GM15510 (cell line): ENCODE measurements around the gene MACROD2.

ENCODE experiments used
- POLR2A ChIP-seq: IDR thresholded peaks from 3 replicates; pipeline ENCODE4 v1.6.1; 2011; ENCODE audit warnings: borderline replicate concordance; ENCODE audit not compliant: insufficient read length; ENCODE audit errors: extremely low read depth

MACROD2 gene

DNA sequence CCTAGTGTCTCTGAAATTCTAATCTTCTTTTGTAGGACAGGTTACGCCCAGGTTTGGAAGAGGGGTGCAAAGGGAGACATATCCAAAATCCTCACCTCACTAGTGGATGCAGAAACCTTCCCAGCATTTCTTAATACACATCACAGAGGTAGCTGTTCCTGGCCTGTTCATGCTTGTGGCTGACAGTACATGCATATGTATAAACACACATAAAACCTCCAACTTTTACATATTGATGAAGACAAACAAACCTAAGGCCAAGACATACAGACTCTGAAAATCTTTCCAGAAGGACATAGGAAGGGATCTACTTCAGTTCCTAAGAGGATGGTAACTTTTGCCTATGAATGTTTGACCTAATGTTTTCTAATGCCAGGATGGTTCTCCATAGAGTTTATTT, 1214.2 kb downstream of the MACROD2 start:
- TF ChIP-seq POLR2A: no peak

DNA sequence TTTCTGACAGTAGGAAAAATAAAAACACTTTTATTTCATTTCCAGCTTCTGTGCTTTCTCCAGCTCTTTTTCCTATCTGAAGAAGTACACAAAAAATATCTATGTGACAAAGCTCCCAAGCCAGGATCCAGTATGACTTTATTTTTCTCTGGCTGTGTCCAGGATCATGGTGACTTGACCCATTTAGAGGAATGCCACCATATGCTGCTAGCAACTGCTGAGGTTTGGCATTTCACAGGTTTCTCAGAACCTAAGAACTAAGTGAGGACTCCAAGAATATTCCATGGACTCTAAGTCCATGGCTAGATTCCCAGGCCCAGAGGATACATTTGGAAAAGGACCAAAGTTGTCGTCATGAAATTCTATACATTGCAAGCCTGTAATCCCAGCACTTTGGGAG, 1218.7 kb downstream of the MACROD2 start:
- no peak for TF ChIP-seq POLR2A

DNA sequence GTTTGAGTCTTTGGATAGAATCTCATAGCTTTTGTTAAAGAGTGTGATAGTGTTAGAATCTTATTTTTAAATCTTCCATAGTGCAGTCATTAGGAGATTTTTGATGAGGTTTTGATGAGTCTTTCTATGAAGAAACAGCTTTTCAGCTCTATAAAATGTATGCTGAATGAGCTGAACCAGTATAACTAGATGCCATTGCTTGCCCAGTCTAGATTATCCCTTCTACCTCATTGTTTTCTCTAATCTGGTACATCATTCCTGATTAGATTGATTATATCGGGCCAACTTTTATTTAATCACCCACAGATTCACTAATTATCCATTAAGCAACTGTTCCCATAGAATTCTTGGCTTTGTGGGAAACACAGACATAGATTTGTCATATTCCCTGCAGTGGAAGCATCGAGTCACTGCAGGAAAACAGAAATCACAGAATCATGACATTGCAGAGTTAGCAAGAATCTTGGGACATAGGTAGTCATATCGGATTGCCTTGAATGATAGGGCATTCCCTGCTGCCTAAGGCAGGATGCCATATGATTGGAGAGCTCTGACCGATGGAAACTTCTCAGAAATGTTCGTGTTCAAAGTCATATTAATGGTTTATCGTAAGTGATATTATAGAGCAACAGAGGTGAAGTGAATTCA, 1224.8 kb downstream of the MACROD2 start:
- no peak for TF ChIP-seq POLR2A

DNA sequence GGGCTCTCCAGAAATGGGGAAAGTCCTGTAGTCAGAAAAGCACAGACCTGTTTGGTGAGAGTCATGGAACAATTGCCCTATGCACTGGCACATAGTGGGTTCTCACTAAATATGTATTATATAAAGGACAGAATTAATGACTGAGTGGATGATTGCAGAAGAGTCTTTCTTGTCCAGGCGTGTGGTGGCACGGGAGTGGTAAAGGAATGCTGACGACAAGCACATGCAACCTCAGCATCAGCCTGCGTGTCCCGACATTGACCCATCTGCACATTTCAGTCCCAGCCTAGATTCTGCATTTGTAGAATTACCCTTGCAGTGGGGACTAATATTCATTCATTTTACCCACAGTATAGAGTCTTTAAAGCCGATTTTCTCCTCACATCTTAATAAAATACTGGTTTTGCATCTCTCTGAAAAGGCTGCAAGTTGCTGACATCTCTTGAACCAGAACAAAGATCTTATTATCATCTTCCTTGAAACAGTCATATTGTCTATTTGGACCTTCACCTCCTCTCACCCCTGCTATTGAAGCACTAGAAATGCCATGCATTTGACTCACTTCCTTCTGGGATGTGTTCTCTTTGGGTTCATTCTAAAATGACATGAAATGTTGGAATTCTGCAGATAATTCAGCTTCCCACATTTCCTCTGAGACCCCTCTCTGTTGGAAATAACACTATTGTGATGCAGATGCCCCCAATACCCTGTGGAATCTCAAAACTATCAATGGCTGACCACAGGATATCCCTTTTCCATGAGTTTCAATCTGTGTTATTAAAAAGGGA, 1225.7 kb downstream of the MACROD2 start:
- no peak for TF ChIP-seq POLR2A

DNA sequence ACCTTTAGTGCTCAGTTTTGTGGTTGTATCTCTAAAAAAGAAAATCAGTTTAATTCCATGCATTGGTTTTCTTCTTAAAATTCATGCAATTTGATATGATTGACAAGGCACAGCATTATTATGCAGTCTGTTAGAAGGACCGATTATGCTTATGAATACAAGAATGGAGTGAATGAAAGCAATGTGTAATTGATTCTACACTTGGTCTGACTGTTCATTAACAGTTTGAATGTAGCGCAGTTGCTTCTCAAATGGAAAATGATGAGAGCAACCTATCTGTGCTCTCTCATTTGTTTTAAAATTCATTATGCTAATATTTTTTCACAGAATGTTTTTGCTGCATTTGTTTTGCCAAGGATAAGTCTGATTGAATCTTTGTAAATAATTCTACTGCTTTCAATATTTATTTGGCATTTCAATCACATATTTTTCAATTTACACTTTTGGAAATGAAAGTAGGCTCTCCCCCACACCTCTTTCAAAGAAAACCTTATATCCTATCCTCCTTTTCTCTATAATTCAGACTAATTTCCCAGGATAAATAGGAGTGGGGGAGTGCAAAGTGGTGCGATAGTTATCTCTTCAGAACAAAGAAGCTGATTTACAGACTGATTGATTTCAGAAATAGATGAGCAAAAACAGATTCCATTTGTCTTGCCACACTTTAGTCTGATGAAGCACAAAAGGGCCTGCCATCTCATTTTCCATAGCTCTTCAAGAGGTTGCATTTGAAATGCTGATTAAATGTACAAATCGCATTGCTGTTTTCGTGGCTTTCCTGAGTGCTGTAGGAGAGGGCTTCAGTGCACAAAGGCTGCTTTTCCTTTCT, 1227.4 kb downstream of the MACROD2 start:
- no peak for TF ChIP-seq POLR2A

DNA sequence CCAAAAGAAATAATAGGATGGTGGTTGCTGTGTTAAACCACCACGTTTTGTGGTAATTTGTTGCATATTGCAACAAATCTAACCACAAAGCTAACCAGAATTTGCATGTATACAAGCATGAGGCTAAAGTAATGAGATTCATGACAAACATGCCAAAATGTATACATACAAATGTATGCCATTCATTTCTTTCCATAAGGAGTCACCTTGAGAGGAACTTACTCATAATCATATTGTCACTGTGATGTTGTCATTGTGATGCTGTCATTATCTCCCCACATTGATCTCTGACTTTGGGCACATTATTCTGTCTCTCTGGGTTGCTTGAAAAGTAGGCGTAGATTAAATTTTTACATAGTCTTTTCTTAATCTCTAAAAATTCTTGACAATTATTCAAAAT, 1228.9 kb downstream of the MACROD2 start:
- TF ChIP-seq POLR2A: no peak

DNA sequence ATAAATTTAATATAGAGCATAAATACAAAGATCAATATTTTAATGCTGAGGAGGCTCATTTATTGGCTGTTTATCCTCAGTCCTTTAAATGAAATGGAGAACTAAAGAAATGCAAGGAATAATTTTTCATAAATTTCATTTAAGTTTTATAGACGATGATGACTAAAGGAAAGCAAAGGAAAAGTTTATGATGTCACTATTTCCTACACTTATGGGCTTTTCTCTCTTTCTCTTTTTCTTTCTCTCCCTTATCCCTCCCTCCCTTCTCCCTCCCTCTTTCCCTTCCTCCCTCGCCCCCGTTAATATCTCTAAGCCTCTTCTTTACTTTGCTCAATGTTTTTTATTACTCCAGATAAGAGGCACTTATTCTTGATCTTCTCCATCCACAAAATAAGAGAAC, 1231.8 kb downstream of the MACROD2 start:
- TF ChIP-seq POLR2A: no peak

DNA sequence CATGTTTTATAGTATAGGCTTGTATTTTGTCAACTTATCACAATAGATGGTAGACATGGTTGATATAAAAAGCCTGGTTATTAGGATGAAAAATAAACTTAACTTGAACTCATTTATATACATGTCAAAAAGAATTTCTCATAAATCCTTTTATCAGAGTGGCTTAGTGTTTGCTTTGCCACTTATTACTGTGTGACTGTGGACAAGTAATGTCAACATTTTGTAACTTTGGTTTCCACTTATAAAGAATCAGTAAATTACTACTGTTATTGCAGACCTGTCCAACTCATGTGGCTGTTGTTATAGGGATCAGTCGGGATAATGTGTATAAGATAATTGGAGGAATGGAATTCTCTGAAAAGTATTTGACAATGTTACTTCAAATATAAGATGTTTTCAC, 1236.9 kb downstream of the MACROD2 start:
- no peak for TF ChIP-seq POLR2A

DNA sequence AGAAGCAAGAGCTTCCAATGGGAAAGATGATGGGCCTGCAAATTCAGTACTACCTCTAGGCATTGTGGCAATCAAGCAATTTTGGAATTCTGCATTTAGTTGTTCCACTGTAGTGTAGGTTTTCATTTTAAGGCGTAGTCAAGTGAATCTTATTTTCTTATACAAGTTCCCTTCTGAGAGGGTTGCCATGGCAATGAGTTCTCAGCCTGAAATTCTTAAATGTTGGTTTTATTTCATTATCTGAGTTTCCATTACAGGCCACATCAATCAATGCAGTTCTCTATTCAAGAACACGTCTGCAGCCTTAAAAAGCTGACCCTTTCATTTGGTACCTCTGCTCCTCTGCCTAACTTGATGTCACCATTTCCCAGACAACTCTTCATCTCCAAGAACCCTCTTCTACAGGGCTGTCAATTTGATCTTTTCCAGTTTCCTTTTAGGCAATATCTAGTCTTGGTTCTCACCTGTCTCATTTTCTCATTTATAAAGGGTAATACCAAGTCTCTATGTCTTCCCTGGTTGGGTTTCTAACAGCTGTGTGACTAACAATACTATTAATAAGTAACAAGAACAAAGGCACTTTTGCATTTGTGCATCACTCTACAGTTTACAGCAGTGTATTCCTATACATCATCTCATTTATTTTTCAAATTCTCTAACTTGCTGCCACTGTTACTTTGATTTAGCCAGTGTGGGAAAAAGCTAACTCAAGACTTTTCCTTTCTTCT, 1240.3 kb downstream of the MACROD2 start:
- TF ChIP-seq POLR2A: no peak

DNA sequence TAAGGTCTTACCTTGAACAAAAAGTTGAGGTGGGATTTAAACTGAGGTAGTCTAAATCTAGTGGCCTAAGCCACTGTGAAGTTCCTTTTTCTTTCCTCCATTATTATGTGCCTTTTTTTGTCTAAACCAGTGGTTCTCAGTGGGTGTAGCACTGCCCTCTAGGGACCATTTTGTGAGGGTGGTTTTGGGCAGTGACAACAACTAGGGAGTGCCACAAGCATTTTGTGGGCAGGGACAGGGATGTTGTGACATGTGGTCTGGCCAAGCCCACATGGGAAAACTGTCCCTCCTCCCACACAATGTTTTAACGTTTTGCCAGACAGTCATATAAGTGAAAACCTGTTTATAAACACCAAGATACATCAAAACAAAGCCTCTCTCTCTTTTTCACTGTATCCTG, 1241.5 kb downstream of the MACROD2 start:
- TF ChIP-seq POLR2A: no peak

DNA sequence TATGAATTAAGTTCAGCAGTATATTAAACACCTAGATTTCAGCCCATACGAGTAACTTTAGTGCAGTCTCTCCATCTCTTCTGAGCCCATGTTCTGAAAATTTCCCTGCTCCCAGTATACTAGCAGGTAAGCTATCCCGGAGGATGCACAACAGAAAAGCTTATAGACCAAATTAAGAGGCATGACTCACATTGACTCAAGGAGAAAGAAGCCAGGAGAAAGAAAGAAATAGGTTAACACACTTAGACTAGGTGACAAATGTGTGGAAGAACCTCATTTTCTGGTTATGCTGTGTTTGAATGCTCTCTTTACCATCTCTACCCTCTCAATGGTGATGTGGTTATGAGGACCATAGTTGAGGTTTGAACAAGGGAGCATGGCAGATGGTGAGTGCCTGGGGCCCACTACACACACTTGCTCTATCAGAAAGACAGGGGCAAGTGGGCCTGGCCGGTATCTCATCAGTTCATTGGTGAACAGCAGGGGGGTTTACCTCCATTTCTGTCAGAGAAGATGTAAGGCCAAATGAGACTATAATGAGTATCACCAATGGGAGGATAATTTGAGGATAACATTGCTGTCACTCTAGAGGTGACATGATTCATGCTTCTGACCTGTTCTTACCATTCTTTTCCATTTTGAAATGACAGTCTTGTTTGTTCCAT, 1244.4 kb downstream of the MACROD2 start:
- no peak for TF ChIP-seq POLR2A

DNA sequence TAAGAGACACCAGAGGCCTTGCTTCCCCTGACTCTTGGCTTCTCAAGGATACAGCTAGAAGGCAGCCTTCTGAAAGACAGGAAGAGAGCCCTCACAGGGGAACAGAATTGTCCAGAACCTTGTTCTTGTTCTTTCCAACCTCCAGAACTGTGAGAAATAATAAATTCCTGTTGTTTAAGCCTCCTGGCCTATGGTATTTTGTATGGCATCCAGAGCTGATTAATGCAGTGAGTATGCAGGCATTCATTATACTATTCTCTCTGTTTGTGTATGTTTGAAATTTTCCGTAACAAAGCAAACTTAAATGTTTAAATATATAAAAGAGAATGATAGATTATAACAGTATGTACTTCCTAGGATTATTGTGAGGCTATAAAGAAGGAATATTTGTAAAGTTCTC, 1245.5 kb downstream of the MACROD2 start:
- no peak for TF ChIP-seq POLR2A

DNA sequence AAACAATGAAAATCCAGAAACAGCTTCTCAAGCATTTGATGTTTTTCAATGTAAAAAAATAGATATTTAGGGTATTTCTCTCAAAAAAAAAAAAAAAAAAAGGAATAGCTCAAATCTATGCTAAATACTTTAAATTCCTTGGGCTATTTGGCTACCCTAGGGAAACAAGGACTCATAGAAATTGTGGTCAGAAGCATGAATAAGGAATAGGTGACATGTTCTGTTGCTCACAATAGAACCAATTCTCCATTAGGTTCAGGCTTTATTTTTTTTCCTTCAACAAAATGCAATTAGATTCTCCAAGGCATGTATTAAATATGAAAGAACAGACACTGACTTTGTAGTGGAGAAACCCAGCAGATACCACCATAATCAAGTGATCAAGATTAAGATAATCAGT, 1246.4 kb downstream of the MACROD2 start:
- no peak for TF ChIP-seq POLR2A

DNA sequence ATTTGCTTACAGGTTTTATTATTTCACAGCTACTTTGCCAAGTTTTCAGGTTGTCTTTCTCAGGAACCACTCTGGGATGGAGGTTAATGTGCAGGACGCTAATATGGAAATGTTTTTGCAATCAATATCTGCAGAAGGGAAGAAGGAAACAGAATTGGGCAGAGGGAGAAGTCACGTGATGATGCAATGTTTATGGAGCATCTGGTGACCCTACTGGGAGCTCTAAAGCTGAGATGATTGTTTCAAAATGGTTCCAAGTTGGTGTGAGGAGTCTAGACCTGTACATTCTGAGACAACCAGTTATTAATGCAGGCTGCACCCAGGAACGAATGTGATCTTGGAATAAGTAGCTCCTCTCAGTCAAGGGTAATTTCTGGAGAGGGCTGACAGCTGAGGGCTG, 1247.5 kb downstream of the MACROD2 start:
- no peak for TF ChIP-seq POLR2A
